Measurements from ENCODE around the gene PCDH9. TPM values are rescaled to one million over a fixed set of nuclear protein-coding genes. Genes with fewer than 3 reads are reported as not detected.

Gene PCDH9
- total RNA-seq, 1 donor from 2014 or later: 29.7 TPM

GRCh38 chr13:66503890-66504289 is 726.2 kb downstream of the PCDH9 start:
- Mint-ChIP-seq H3K4me3 (no peak overlapping the region), H3K27ac (no peak overlapping the region), H3K4me1 (peaks cover 3% of the 10 kb centered on the region), H3K27me3 (ENCODE audit: low read depth) (no peaks in the 10 kb centered on the region), H3K9me3 (peaks cover 5% of the 10 kb centered on the region), H3K36me3 (peaks cover 3% of the 10 kb centered on the region)
- DNase-seq (ENCODE audit: low spot score in 2 of 2, unreplicated experiment in 2 of 2): no peak
- no peak for TF ChIP-seq CTCF (IDR thresholded peaks at IDR 0.05; ENCODE audit: unreplicated experiment)

DNA sequence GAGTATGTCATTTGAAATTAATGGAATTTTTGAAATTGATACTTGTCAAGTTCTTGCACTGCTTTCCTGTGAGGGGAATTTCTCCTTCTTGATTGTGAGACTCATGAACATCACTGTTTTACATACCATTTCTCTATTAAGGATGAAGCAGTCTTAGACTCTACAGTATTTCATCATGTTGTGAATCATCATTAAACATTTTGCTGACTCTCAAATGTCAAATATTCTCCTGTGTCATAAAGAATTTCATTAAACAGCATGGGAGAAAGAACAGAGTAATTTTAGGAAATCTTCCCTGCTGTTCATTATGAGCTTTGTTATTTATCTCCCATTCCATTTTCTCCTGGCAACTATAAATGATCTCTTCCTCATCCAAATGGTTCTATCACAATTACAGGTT is 729.0 kb downstream of the PCDH9 start:
- Mint-ChIP-seq H3K27me3 (ENCODE audit: low read depth) (no peaks in the 10 kb centered on the region), H3K36me3 (peaks cover 3% of the 10 kb centered on the region), H3K9me3 (peaks cover 5% of the 10 kb centered on the region), H3K4me3 (no peak overlapping the region), H3K27ac (no peak overlapping the region), H3K4me1 (peaks cover 3% of the 10 kb centered on the region)
- no peak for DNase-seq (ENCODE audit: low spot score in 2 of 2, unreplicated experiment in 2 of 2)
- no peak for TF ChIP-seq CTCF (IDR thresholded peaks at IDR 0.05; ENCODE audit: unreplicated experiment)

- Mint-ChIP-seq H3K36me3 (no peaks in the 10 kb centered on the region), H3K9me3 (no peaks in the 10 kb centered on the region), H3K4me3 (no peak overlapping the region), H3K27ac (no peak overlapping the region), H3K27me3 (ENCODE audit: low read depth) (no peaks in the 10 kb centered on the region), H3K4me1 (peaks cover 12% of the 10 kb centered on the region)
- TF ChIP-seq CTCF (IDR thresholded peaks at IDR 0.05; ENCODE audit: unreplicated experiment): no peak
- DNase-seq (ENCODE audit: low spot score in 2 of 2, unreplicated experiment in 2 of 2): no peak
These were observed 737.7 kb downstream of the PCDH9 start for GRCh38 chr13:66492479-66492878.

DNA sequence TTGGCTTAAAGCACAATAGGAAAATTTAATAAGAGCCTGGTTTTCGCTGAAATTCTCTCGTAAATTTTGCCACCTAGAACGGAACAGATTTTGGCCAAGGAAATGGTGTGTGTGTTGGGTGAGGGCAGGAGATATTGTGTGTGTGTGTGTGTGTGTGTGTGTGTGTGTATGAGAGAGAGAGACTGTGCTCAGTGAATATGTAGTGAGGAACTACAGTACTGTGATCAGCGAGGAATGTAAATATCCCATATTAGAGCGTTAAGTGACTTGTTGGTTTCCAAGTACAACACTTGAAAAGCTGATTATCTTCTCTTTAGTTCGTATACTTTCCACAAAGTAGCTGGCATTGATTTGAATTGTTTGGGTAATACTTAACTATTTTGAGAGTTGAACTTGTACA is 738.9 kb downstream of the PCDH9 start:
- no peaks in the 10 kb centered on the region for H3K36me3 Mint-ChIP-seq
- no peaks in the 10 kb centered on the region for H3K9me3 Mint-ChIP-seq
- no peak overlapping the region for H3K27ac Mint-ChIP-seq
- no peak for DNase-seq (ENCODE audit: low spot score in 2 of 2, unreplicated experiment in 2 of 2)
- peaks cover 12% of the 10 kb centered on the region for H3K4me1 Mint-ChIP-seq
- no peak for TF ChIP-seq CTCF (IDR thresholded peaks at IDR 0.05; ENCODE audit: unreplicated experiment)
- H3K4me3 Mint-ChIP-seq: no peak overlapping the region
- no peaks in the 10 kb centered on the region for H3K27me3 Mint-ChIP-seq (ENCODE audit: low read depth)

GRCh38 chr13:66489586-66489985 is 740.5 kb downstream of the PCDH9 start:
- H3K4me3 Mint-ChIP-seq: no peak overlapping the region
- no peak for TF ChIP-seq CTCF (IDR thresholded peaks at IDR 0.05; ENCODE audit: unreplicated experiment)

GRCh38 chr13:66489172-66489571 is 741.0 kb downstream of the PCDH9 start:
- Mint-ChIP-seq H3K9me3 (no peaks in the 10 kb centered on the region), H3K4me3 (no peak overlapping the region), H3K36me3 (no peaks in the 10 kb centered on the region), H3K27ac (no peak overlapping the region), H3K4me1 (peaks cover 10% of the 10 kb centered on the region), H3K27me3 (ENCODE audit: low read depth) (no peaks in the 10 kb centered on the region)
- DNase-seq (ENCODE audit: low spot score in 2 of 2, unreplicated experiment in 2 of 2): no peak
- no peak for TF ChIP-seq CTCF (IDR thresholded peaks at IDR 0.05; ENCODE audit: unreplicated experiment)

More at GRCh38 chr13:66489586-66489985, 740.5 kb downstream of the PCDH9 start:
- DNase-seq (ENCODE audit: low spot score in 2 of 2, unreplicated experiment in 2 of 2): no peak
- no peaks in the 10 kb centered on the region for H3K27me3 Mint-ChIP-seq (ENCODE audit: low read depth)
- H3K4me1 Mint-ChIP-seq: peaks cover 12% of the 10 kb centered on the region
- H3K36me3 Mint-ChIP-seq: no peaks in the 10 kb centered on the region
- no peaks in the 10 kb centered on the region for H3K9me3 Mint-ChIP-seq
- H3K27ac Mint-ChIP-seq: no peak overlapping the region
